SJSA1 (cell line): ENCODE results near the gene ATP10D. TPM values are rescaled to one million over a fixed set of nuclear protein-coding genes. Genes with fewer than 3 reads are reported as not detected.

Source experiments
- DNase-seq, 2 experiments: peaks; one replicate each; pipeline ENCODE4 v3.0.0-alpha.2; 2015 to 2020; ENCODE audit warnings: low spot score in 2 of 2, low read depth in 1 of 2
- H3K27ac ChIP-seq: fragments of 250-450 bp; sonication (Bioruptor Pico); 2 replicates; pipeline ENCODE4 v1.5.1; 2020; ENCODE audit warnings: mild to moderate bottlenecking, moderate library complexity
- H3K27me3 ChIP-seq: fragments of 250-450 bp; sonication (Bioruptor Pico); replicated peaks from 2 replicates; pipeline ENCODE4 v1.5.1; 2020; ENCODE audit warnings: mild to moderate bottlenecking, moderate library complexity
- H3K36me3 ChIP-seq: fragments of 250-450 bp; sonication (Bioruptor Pico); 2 replicates; pipeline ENCODE4 v1.5.1; 2020; ENCODE audit warnings: mild to moderate bottlenecking
- H3K4me1 ChIP-seq: fragments of 250-450 bp; sonication (Bioruptor Pico); replicated peaks from 2 replicates; pipeline ENCODE4 v1.6.1; 2021; ENCODE audit warnings: mild to moderate bottlenecking
- H3K4me3 ChIP-seq: fragments of 250-450 bp; sonication (Bioruptor Pico); 2 replicates; pipeline ENCODE4 v1.5.1; 2020; ENCODE audit warnings: mild to moderate bottlenecking
- H3K9me3 ChIP-seq: fragments of 250-450 bp; sonication (Bioruptor Pico); replicated peaks from 2 replicates; pipeline ENCODE4 v1.5.1; 2020; ENCODE audit warnings: mild to moderate bottlenecking
- total RNA-seq: library from RNA; depleted of rRNA; stranded (reverse); fragments of >200 nt; shearing (Covaris generic); gene quantifications from 2 replicates; pipeline ENCODE4 v1.2.3, GENCODE V29; 2014; rRNA removed

The ATP10D gene
- 12.1 and 40.5 TPM in 2 replicates for total RNA-seq

- Histone ChIP-seq H3K27me3 (no peaks in the 10 kb centered on the region), H3K9me3 (no peaks in the 10 kb centered on the region), H3K27ac (peak within 1 kb of the TSS; percentile 78), H3K4me1 (no peaks in the 10 kb centered on the region; the same call in 1 of the 2 replicates), H3K36me3 (no peaks in the 10 kb centered on the region; the same call in 1 of the 2 replicates), H3K4me3 (peak within 1 kb of the TSS; percentile 52)
- peak; percentile 87 to 89 for DNase-seq
Observed at GRCh38 chr4:47485047-47485692, at the start of gene ATP10D. ATP10D (plus strand) TSS chr4:47485275; CDS start chr4:47512541, 27,266 bp downstream.

- H3K9me3 ChIP-seq = no peaks in the 10 kb centered on the region
- H3K4me1 ChIP-seq = no peaks in the 10 kb centered on the region
- H3K36me3 ChIP-seq = no peaks in the 10 kb centered on the region
- H3K27me3 ChIP-seq = no peaks in the 10 kb centered on the region
- no peak overlapping the region for H3K4me3 ChIP-seq
- no peak overlapping the region for H3K27ac ChIP-seq
- no peak for DNase-seq
Observed at GRCh38 chr4:47442980-47443379, 42.1 kb upstream of the ATP10D start.

- H3K27me3 ChIP-seq = no peaks in the 10 kb centered on the region
- no peaks in the 10 kb centered on the region for H3K36me3 ChIP-seq
- DNase-seq = no peak
- H3K4me1 ChIP-seq = no peaks in the 10 kb centered on the region
- H3K9me3 ChIP-seq = no peaks in the 10 kb centered on the region
- no peak overlapping the region for H3K4me3 ChIP-seq
- H3K27ac ChIP-seq = no peak overlapping the region
Observed at GRCh38 chr4:47444031-47444430, 41.0 kb upstream of the ATP10D start.

- H3K27me3 ChIP-seq = no peaks in the 10 kb centered on the region
- no peaks in the 10 kb centered on the region for H3K4me1 ChIP-seq
- no peaks in the 10 kb centered on the region for H3K9me3 ChIP-seq
- no peak overlapping the region for H3K4me3 ChIP-seq
- DNase-seq = no peak
- no peaks in the 10 kb centered on the region for H3K36me3 ChIP-seq
- H3K27ac ChIP-seq = no peak overlapping the region
Observed at GRCh38 chr4:47451657-47452056, 33.4 kb upstream of the ATP10D start.

GRCh38 chr4:47462799-47463234 is 22.3 kb upstream of the ATP10D start:
- no peak for DNase-seq
- H3K27me3 ChIP-seq = no peaks in the 10 kb centered on the region
- H3K27ac ChIP-seq = peak overlapping the region; percentile 60; the same call in 1 of the 2 replicates
- peak overlapping the region; percentile 73 for H3K4me3 ChIP-seq
- no peaks in the 10 kb centered on the region for H3K9me3 ChIP-seq
- H3K36me3 ChIP-seq = peaks cover 8% of the 10 kb centered on the region
- H3K4me1 ChIP-seq = no peaks in the 10 kb centered on the region; the same call in 1 of the 2 replicates

- H3K27me3 ChIP-seq = no peaks in the 10 kb centered on the region
- no peaks in the 10 kb centered on the region for H3K9me3 ChIP-seq
- peak; percentile 82 to 89 for DNase-seq
- H3K36me3 ChIP-seq = peaks cover 8% of the 10 kb centered on the region
- peak within 1 kb of the TSS; percentile 73 for H3K4me3 ChIP-seq
- no peaks in the 10 kb centered on the region; the same call in 1 of the 2 replicates for H3K4me1 ChIP-seq
- peak within 1 kb of the TSS; percentile 60 for H3K27ac ChIP-seq
Observed at GRCh38 chr4:47463235-47463956, 21.7 kb upstream of the ATP10D start, which contains the start of gene COMMD8. COMMD8 (minus strand) TSS chr4:47463702; CDS start chr4:47463651, 51 bp downstream.

GRCh38 chr4:47465004-47465403 is 20.1 kb upstream of the ATP10D start:
- no peaks in the 10 kb centered on the region for H3K9me3 ChIP-seq
- no peak for DNase-seq
- no peak overlapping the region for H3K4me3 ChIP-seq
- H3K27me3 ChIP-seq = no peaks in the 10 kb centered on the region
- peaks cover 7% of the 10 kb centered on the region; the same call in 1 of the 2 replicates for H3K4me1 ChIP-seq
- peaks cover 4% of the 10 kb centered on the region; the same call in 1 of the 2 replicates for H3K36me3 ChIP-seq
- H3K27ac ChIP-seq = no peak overlapping the region

GRCh38 chr4:47466056-47466785 is 18.9 kb upstream of the ATP10D start:
- H3K9me3 ChIP-seq = no peaks in the 10 kb centered on the region
- H3K4me1 ChIP-seq = peaks cover 12% of the 10 kb centered on the region; the same call in 1 of the 2 replicates
- no peak overlapping the region for H3K4me3 ChIP-seq
- peaks cover 4% of the 10 kb centered on the region; the same call in 1 of the 2 replicates for H3K36me3 ChIP-seq
- no peaks in the 10 kb centered on the region for H3K27me3 ChIP-seq
- no peak overlapping the region for H3K27ac ChIP-seq
- no peak for DNase-seq

GRCh38 chr4:47468706-47469365 is 16.2 kb upstream of the ATP10D start:
- Histone ChIP-seq H3K27ac (no peak overlapping the region), H3K4me1 (peaks cover 12% of the 10 kb centered on the region; the same call in 1 of the 2 replicates), H3K36me3 (no peaks in the 10 kb centered on the region), H3K4me3 (no peak overlapping the region), H3K27me3 (no peaks in the 10 kb centered on the region), H3K9me3 (no peaks in the 10 kb centered on the region)
- no peak for DNase-seq

- Histone ChIP-seq H3K4me3 (no peak overlapping the region), H3K9me3 (no peaks in the 10 kb centered on the region), H3K27ac (no peak overlapping the region), H3K27me3 (no peaks in the 10 kb centered on the region), H3K4me1 (peaks cover 12% of the 10 kb centered on the region; the same call in 1 of the 2 replicates), H3K36me3 (no peaks in the 10 kb centered on the region)
- DNase-seq = peak in 1 of 2 experiments; percentile 14
Observed at GRCh38 chr4:47469951-47470350, 15.1 kb upstream of the ATP10D start.

- Histone ChIP-seq H3K27ac (no peak overlapping the region), H3K36me3 (no peaks in the 10 kb centered on the region), H3K4me1 (peaks cover 12% of the 10 kb centered on the region; the same call in 1 of the 2 replicates), H3K9me3 (no peaks in the 10 kb centered on the region), H3K4me3 (no peak overlapping the region), H3K27me3 (no peaks in the 10 kb centered on the region)
- DNase-seq = no peak
Observed at GRCh38 chr4:47471064-47471463, 14.0 kb upstream of the ATP10D start.

- Histone ChIP-seq H3K27me3 (no peaks in the 10 kb centered on the region), H3K4me3 (no peak overlapping the region), H3K36me3 (no peaks in the 10 kb centered on the region), H3K27ac (no peak overlapping the region), H3K9me3 (no peaks in the 10 kb centered on the region), H3K4me1 (peaks cover 12% of the 10 kb centered on the region; the same call in 1 of the 2 replicates)
- no peak for DNase-seq
Observed at GRCh38 chr4:47471591-47471990, 13.5 kb upstream of the ATP10D start.

GRCh38 chr4:47473141-47473750 is 11.8 kb upstream of the ATP10D start:
- Histone ChIP-seq H3K4me3 (no peak overlapping the region), H3K27me3 (no peaks in the 10 kb centered on the region)
- no peak for DNase-seq

More at GRCh38 chr4:47473141-47473750, 11.8 kb upstream of the ATP10D start:
- Histone ChIP-seq H3K9me3 (no peaks in the 10 kb centered on the region), H3K36me3 (no peaks in the 10 kb centered on the region), H3K27ac (no peak overlapping the region), H3K4me1 (peaks cover 12% of the 10 kb centered on the region; the same call in 1 of the 2 replicates)
